Measurements from ENCODE around the gene GALM. TPM values are rescaled to one million over a fixed set of nuclear protein-coding genes. Genes with fewer than 3 reads are reported as not detected.
"Not testable (repeated sequence)": the region's sequence is repeated elsewhere in the genome, so short reads cannot be mapped to it uniquely, and the experiment has no call there.

The GALM gene
- total RNA-seq, 1 experiment from 2014 or later, result 48.7 TPM

DNA sequence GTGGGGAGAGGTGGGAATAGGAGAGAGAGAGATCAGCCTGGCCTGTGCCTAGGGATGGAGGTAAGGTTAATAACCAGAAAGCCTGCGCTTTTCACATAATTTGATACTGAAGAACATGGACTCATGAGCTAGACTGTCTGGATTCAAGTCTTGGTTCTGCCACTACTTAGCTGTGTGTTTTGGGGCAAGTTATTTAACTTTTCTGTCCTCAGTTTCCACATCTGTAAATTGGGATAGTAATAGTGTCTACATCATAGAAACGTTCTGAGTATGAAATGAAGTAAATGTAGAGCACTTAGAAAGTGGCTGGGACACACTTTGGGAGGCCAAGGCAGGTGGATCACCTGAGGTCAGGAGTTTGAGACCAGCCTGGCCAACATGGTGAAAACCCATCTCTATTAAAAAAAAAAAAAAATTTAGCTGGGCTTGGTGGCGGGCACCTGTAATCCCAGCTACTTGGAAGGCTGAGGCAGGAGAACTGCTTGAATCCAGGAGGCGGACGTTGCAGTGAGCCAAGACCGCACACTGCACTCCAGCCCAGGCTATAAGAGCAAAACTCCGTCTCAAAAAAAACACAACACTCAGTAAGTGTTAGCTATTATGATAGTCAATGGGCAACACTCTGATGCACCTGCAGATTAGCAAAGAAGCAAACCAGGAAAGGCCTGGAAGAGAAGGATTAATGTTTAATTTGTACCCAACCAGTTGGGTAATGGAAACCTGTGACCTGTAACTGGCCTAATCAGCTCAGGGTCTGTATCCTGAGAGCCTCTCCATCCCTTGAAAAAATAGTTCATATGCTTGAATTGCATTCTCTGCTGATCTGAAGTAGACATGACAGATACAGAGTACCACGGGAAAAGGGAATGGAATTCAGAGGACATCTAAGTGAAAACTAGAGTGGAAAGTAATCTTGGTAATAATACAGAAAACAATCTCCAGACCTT lies 6.8 kb downstream of the GALM start:
- H3K4me1 Mint-ChIP-seq (ENCODE audit: low read depth, unreplicated experiment), result peaks cover 25% of the 10 kb centered on the region
- no peaks in the 10 kb centered on the region for H3K27me3 ChIP-seq (replicated peaks; ENCODE audit: control insufficient read depth, insufficient read depth, low read length)
- no peak overlapping the region for H3K27ac Mint-ChIP-seq (ENCODE audit: unreplicated experiment)
- H3K4me1 ChIP-seq, result peaks cover 13% of the 10 kb centered on the region
- intact Hi-C loops (cut with micrococcal nuclease; ENCODE audit: unreplicated experiment), result no loop called here
- no peak for DNase-seq
- TF ChIP-seq CTCF (IDR thresholded peaks at IDR 0.05; ENCODE audit: insufficient read depth in 1 of 2, low read depth in 1 of 2, low read length in 1 of 2, severe bottlenecking in 1 of 2, unreplicated experiment in 1 of 2), result no peak
- no peak overlapping the region for H3K4me3 Mint-ChIP-seq (ENCODE audit: unreplicated experiment)
- ChIA-PET CTCF (interaction anchor here (0.9 kb wide), 1 partner anchor 69 kb away, joined by 3 read pairs; no protein-coding TSS in a partner anchor), POLR2A (interaction anchor here (1.2 kb wide), 1 partner anchor 79 kb away, joined by 3 read pairs; the partner anchor contains the start of gene SRSF7)
- H3K9me3 Mint-ChIP-seq (ENCODE audit: unreplicated experiment), result no peaks in the 10 kb centered on the region
- H3K9me3 ChIP-seq, result no peaks in the 10 kb centered on the region
- peaks cover 32% of the 10 kb centered on the region for H3K36me3 Mint-ChIP-seq (ENCODE audit: insufficient read depth, unreplicated experiment)
- no TSS peak for BruUV-seq (replicated peaks)
- H3K27me3 Mint-ChIP-seq (ENCODE audit: insufficient read depth, unreplicated experiment), result no peaks in the 10 kb centered on the region
- H3K36me3 ChIP-seq (ENCODE audit: control insufficient read depth, insufficient read depth, low read length), result peaks cover 2% of the 10 kb centered on the region
- H3K4me3 ChIP-seq (ENCODE audit: low read depth, low read length), result no peak overlapping the region

GRCh38 chr2:38676681-38677080 lies 10.8 kb downstream of the GALM start:
- Histone ChIP-seq H3K4me3 (ENCODE audit: low read depth, low read length) (no peak overlapping the region), H3K4me1 (peaks cover 3% of the 10 kb centered on the region; the same call in 1 of the 2 replicates), H3K27me3 (replicated peaks; ENCODE audit: control insufficient read depth, insufficient read depth, low read length) (no peaks in the 10 kb centered on the region), H3K9me3 (no peaks in the 10 kb centered on the region), H3K36me3 (ENCODE audit: control insufficient read depth, insufficient read depth, low read length) (peaks cover 2% of the 10 kb centered on the region)
- ChIA-PET POLR2A (no interaction called here), CTCF (no interaction called here)
- H3K9me3 Mint-ChIP-seq (ENCODE audit: unreplicated experiment), result no peaks in the 10 kb centered on the region
- no peak overlapping the region for H3K4me3 Mint-ChIP-seq (ENCODE audit: unreplicated experiment)
- no peaks in the 10 kb centered on the region for H3K27me3 Mint-ChIP-seq (ENCODE audit: insufficient read depth, unreplicated experiment)
- H3K4me1 Mint-ChIP-seq (ENCODE audit: low read depth, unreplicated experiment), result peaks cover 6% of the 10 kb centered on the region
- no peak for TF ChIP-seq CTCF (IDR thresholded peaks at IDR 0.05; ENCODE audit: insufficient read depth in 1 of 2, low read depth in 1 of 2, low read length in 1 of 2, severe bottlenecking in 1 of 2, unreplicated experiment in 1 of 2)
- intact Hi-C loops (cut with micrococcal nuclease; ENCODE audit: unreplicated experiment), result no loop called here
- H3K27ac Mint-ChIP-seq (ENCODE audit: unreplicated experiment), result peak overlapping the region; percentile 16
- DNase-seq, result no peak
- no TSS peak for BruUV-seq (replicated peaks)
- H3K36me3 Mint-ChIP-seq (ENCODE audit: insufficient read depth, unreplicated experiment), result peaks cover 63% of the 10 kb centered on the region

GRCh38 chr2:38680868-38681267 lies 15.0 kb downstream of the GALM start:
- H3K36me3 ChIP-seq (ENCODE audit: control insufficient read depth, insufficient read depth, low read length); BruUV-seq (replicated peaks); intact Hi-C loops (cut with micrococcal nuclease; ENCODE audit: unreplicated experiment); DNase-seq; POLR2A ChIA-PET; H3K27ac Mint-ChIP-seq (ENCODE audit: unreplicated experiment); H3K9me3 Mint-ChIP-seq (ENCODE audit: unreplicated experiment); H3K4me1 ChIP-seq; H3K4me3 ChIP-seq (ENCODE audit: low read depth, low read length); H3K4me3 Mint-ChIP-seq (ENCODE audit: unreplicated experiment); H3K9me3 ChIP-seq; H3K27me3 ChIP-seq (replicated peaks; ENCODE audit: control insufficient read depth, insufficient read depth, low read length); H3K27me3 Mint-ChIP-seq (ENCODE audit: insufficient read depth, unreplicated experiment); CTCF ChIA-PET: not testable (repeated sequence)
- Mint-ChIP-seq H3K36me3 (ENCODE audit: insufficient read depth, unreplicated experiment) (peaks cover 72% of the 10 kb centered on the region), H3K4me1 (ENCODE audit: low read depth, unreplicated experiment) (peaks cover 11% of the 10 kb centered on the region)
